ENCODE measurements around the gene FSHR. TPM values are rescaled to one million over a fixed set of nuclear protein-coding genes. Genes with fewer than 3 reads are reported as not detected.

The FSHR gene
- total RNA-seq, 1 donor from 2014 or later: not detected

- Histone ChIP-seq H3K27ac (no peak overlapping the region), H3K79me2 (ENCODE audit: low read depth) (no peaks in the 10 kb centered on the region), H3F3A (ENCODE audit: low read depth) (no peaks in the 10 kb centered on the region), H3K4me3 (no peak overlapping the region), H3K36me3 (no peaks in the 10 kb centered on the region), H3K27me3 (no peaks in the 10 kb centered on the region), H3K4me2 (no peak overlapping the region), H3K4me1 (no peaks in the 10 kb centered on the region), H3K9ac (no peak overlapping the region), H4K20me1 (ENCODE audit: low read depth) (no peaks in the 10 kb centered on the region), H3K9me3 (ENCODE audit: low read depth) (no peaks in the 10 kb centered on the region), H2AFZ (replicated peaks) (no peak overlapping the region)
- Mint-ChIP-seq H3K4me1 (peaks cover 2% of the 10 kb centered on the region), H3K9me3 (no peaks in the 10 kb centered on the region), H3K27me3 (ENCODE audit: insufficient read depth, low read depth) (no peaks in the 10 kb centered on the region), H3K4me3 (no peak overlapping the region), H3K36me3 (no peaks in the 10 kb centered on the region), H3K27ac (no peak overlapping the region)
- no peak for DNase-seq (ENCODE audit: low spot score)
- TF ChIP-seq EZH2 (IDR thresholded peaks at IDR 0.05) (no peak), EZH2phosphoT487 (IDR thresholded peaks at IDR 0.05) (no peak), CTCF (IDR thresholded peaks at IDR 0.05) (no peak)
These were observed 150.2 kb downstream of the FSHR start for GRCh38 chr2:49004036-49004626.

- Histone ChIP-seq H3K27ac (no peak overlapping the region), H3K9ac (no peak overlapping the region), H3K27me3 (no peaks in the 10 kb centered on the region), H3K4me2 (no peak overlapping the region), H3F3A (ENCODE audit: low read depth) (no peaks in the 10 kb centered on the region), H3K9me3 (ENCODE audit: low read depth) (no peaks in the 10 kb centered on the region), H3K4me3 (no peak overlapping the region), H3K79me2 (ENCODE audit: low read depth) (no peaks in the 10 kb centered on the region), H4K20me1 (ENCODE audit: low read depth) (no peaks in the 10 kb centered on the region), H3K36me3 (no peaks in the 10 kb centered on the region), H3K4me1 (no peaks in the 10 kb centered on the region), H2AFZ (replicated peaks) (no peak overlapping the region)
- no peak overlapping the region for H3K27ac Mint-ChIP-seq
- no peak for TF ChIP-seq EZH2 (IDR thresholded peaks at IDR 0.05)
- no peak for TF ChIP-seq CTCF (IDR thresholded peaks at IDR 0.05)
- no peak for TF ChIP-seq EZH2phosphoT487 (IDR thresholded peaks at IDR 0.05)
- no peaks in the 10 kb centered on the region for H3K36me3 Mint-ChIP-seq
- no peaks in the 10 kb centered on the region for H3K9me3 Mint-ChIP-seq
- peaks cover 2% of the 10 kb centered on the region for H3K4me1 Mint-ChIP-seq
- DNase-seq (ENCODE audit: low spot score): no peak
- no peak overlapping the region for H3K4me3 Mint-ChIP-seq
- no peaks in the 10 kb centered on the region for H3K27me3 Mint-ChIP-seq (ENCODE audit: insufficient read depth, low read depth)
These were observed 151.1 kb downstream of the FSHR start for GRCh38 chr2:49003201-49003600.

- no peaks in the 10 kb centered on the region for H3K27me3 Mint-ChIP-seq (ENCODE audit: insufficient read depth, low read depth)
- no peaks in the 10 kb centered on the region for H3K9me3 ChIP-seq (ENCODE audit: low read depth)
- no peak for TF ChIP-seq EZH2phosphoT487 (IDR thresholded peaks at IDR 0.05)
- no peak for TF ChIP-seq CTCF (IDR thresholded peaks at IDR 0.05)
- no peaks in the 10 kb centered on the region for H3K36me3 ChIP-seq
- H3K4me3 ChIP-seq: no peak overlapping the region
- H3K27ac Mint-ChIP-seq: no peak overlapping the region
- peaks cover 2% of the 10 kb centered on the region for H3K4me1 Mint-ChIP-seq
- DNase-seq (ENCODE audit: low spot score): no peak
- H3K4me2 ChIP-seq: no peak overlapping the region
- H4K20me1 ChIP-seq (ENCODE audit: low read depth): no peaks in the 10 kb centered on the region
- no peaks in the 10 kb centered on the region for H3K36me3 Mint-ChIP-seq
- no peaks in the 10 kb centered on the region for H3K4me1 ChIP-seq
- H3K27ac ChIP-seq: no peak overlapping the region
- no peak overlapping the region for H2AFZ ChIP-seq (replicated peaks)
- H3K9me3 Mint-ChIP-seq: no peaks in the 10 kb centered on the region
- H3K4me3 Mint-ChIP-seq: no peak overlapping the region
- no peaks in the 10 kb centered on the region for H3K79me2 ChIP-seq (ENCODE audit: low read depth)
- H3K9ac ChIP-seq: no peak overlapping the region
- no peaks in the 10 kb centered on the region for H3F3A ChIP-seq (ENCODE audit: low read depth)
- H3K27me3 ChIP-seq: no peaks in the 10 kb centered on the region
These were observed 151.6 kb downstream of the FSHR start for GRCh38 chr2:49002750-49003149.
